Effector CD4-positive, alpha-beta T cell (primary cell): Measurements from ENCODE around the gene SPEF2.
"Not testable (repeated sequence)": the region's sequence is repeated elsewhere in the genome, so short reads cannot be mapped to it uniquely, and the experiment has no call there.

Experiments used
- DNase-seq: peaks from one replicate; pipeline ENCODE4 v3.0.0-alpha.2; 2020

The SPEF2 gene

GRCh38 chr5:35826554-35826953 is 208.9 kb downstream of the SPEF2 start:
- no peak for DNase-seq

GRCh38 chr5:35828082-35828598 is 210.5 kb downstream of the SPEF2 start:
- DNase-seq: no peak

- DNase-seq: peak; percentile 33
Measured at GRCh38 chr5:35830587-35830986, 212.9 kb downstream of the SPEF2 start.

GRCh38 chr5:35832762-35833161 is 215.1 kb downstream of the SPEF2 start:
- DNase-seq: no peak

- DNase-seq: no peak
Measured at GRCh38 chr5:35833224-35833623, 215.6 kb downstream of the SPEF2 start.

- DNase-seq: no peak
Measured at GRCh38 chr5:35835796-35836742, 218.4 kb downstream of the SPEF2 start.

GRCh38 chr5:35838370-35839042 is 220.8 kb downstream of the SPEF2 start:
- no peak for DNase-seq

- no peak for DNase-seq
Measured at GRCh38 chr5:35842856-35843255, 225.2 kb downstream of the SPEF2 start.

GRCh38 chr5:35845508-35845907 is 227.8 kb downstream of the SPEF2 start:
- not testable (repeated sequence) for DNase-seq

GRCh38 chr5:35847491-35847890 is 229.8 kb downstream of the SPEF2 start:
- no peak for DNase-seq

- no peak for DNase-seq
Measured at GRCh38 chr5:35847961-35848360, 230.3 kb downstream of the SPEF2 start.

- DNase-seq: no peak
Measured at GRCh38 chr5:35849860-35850259, 232.2 kb downstream of the SPEF2 start.

GRCh38 chr5:35850967-35851680 is 233.5 kb downstream of the SPEF2 start:
- no peak for DNase-seq

GRCh38 chr5:35852084-35852734 is 234.5 kb downstream of the SPEF2 start:
- peak; percentile 34 for DNase-seq

GRCh38 chr5:35852773-35853172 is 235.1 kb downstream of the SPEF2 start:
- no peak for DNase-seq

- peak; percentile 70 for DNase-seq
Measured at GRCh38 chr5:35853631-35854030, 236.0 kb downstream of the SPEF2 start.

GRCh38 chr5:35854248-35854647 is 236.6 kb downstream of the SPEF2 start:
- peak; percentile 75 for DNase-seq

- DNase-seq: no peak
Measured at GRCh38 chr5:35855187-35855586, 237.5 kb downstream of the SPEF2 start.

GRCh38 chr5:35856186-35856764 is 238.6 kb downstream of the SPEF2 start:
- not testable (repeated sequence) for DNase-seq

- no peak for DNase-seq
Measured at GRCh38 chr5:35856765-35857351, 239.2 kb downstream of the SPEF2 start, which contains the start of gene IL7R. Gene IL7R (plus strand): TSS chr5:35856891. CDS start chr5:35856978, 87 bp downstream.

- DNase-seq: no peak
Measured at GRCh38 chr5:35857606-35858205, 240.0 kb downstream of the SPEF2 start.
